Gastrocnemius medialis (tissue), 4 donors: ENCODE measurements around the gene NUDT6. TPM values are rescaled to one million over a fixed set of nuclear protein-coding genes. Genes with fewer than 3 reads are reported as not detected.
A peak's percentile ranks its signal among the peaks of the same experiment; 100 is the strongest.

ENCODE experiments used
- ATAC-seq, 2 donors: fragments of 150-250 bp; one replicate each; pipeline ENCODE4 v1.9.1; 2016
- DNase-seq, 2 donors: peaks; one replicate each; pipeline ENCODE4 v3.0.0-alpha.2; 2019
- H3K27ac ChIP-seq, 4 donors: fragments of 200-600 bp; sonication (generic); 1 replicate in 1 of 4; 2 replicates in 3 of 4; pipeline ENCODE4 v1.5.1; 2016 to 2018; ENCODE audit warnings: mild to moderate bottlenecking in 2 of 4, moderate library complexity in 1 of 4
- H3K27me3 ChIP-seq, 3 donors: fragments of 200-600 bp; sonication (generic) in 2 of 3; 1 replicate in 1 of 3; 2 replicates in 2 of 3; pipeline versions ENCODE4 v1.5.1 to v1.6.0; 2016 to 2019; ENCODE audit warnings: mild to moderate bottlenecking in 1 of 3, moderate library complexity in 1 of 3
- H3K36me3 ChIP-seq, 2 donors: fragments of 200-600 bp; sonication (generic) in 1 of 2; one replicate each; pipeline ENCODE4 v1.5.1; 2017 to 2018
- H3K4me1 ChIP-seq, 2 donors: fragments of 200-600 bp; sonication (generic) in 1 of 2; one replicate each; pipeline ENCODE4 v1.5.1; 2016 to 2017; ENCODE audit warnings: mild to moderate bottlenecking in 2 of 2
- H3K4me3 ChIP-seq, 4 donors: fragments of 200-600 bp; sonication (generic) in 3 of 4; 1 replicate in 1 of 4; 2 replicates in 3 of 4; pipeline ENCODE4 v1.5.1; 2016 to 2019; ENCODE audit warnings: mild to moderate bottlenecking in 2 of 4
- H3K9me3 ChIP-seq, 3 donors: fragments of 200-600 bp; sonication (generic) in 2 of 3; 1 replicate in 1 of 3; 2 replicates in 2 of 3; pipeline ENCODE4 v1.5.1; 2016 to 2019
- POLR2A ChIP-seq, 2 donors: fragments of 450-650 bp; IDR thresholded peaks; one replicate each; pipeline ENCODE4 v1.6.1; 2017; ENCODE audit warnings: antibody characterized with exemption in 2 of 2, mild to moderate bottlenecking in 2 of 2, moderate library complexity in 2 of 2
- in situ Hi-C, 4 donors: fragments of 200-750 bp; cut with MboI; loops; one replicate each; pipeline versions ENCODE4 v1.15.0 to v1.8.0; 2017; ENCODE audit warnings: low sequenced_read_pairs in 4 of 4
- intact Hi-C: fragments of 100-400 bp; cut with DNase I; formaldehyde crosslinking; loops from one replicate; pipeline ENCODE4 v1.15.1; 2023; ENCODE audit warnings: low total_unique reads
- total RNA-seq, 4 donors: library from RNA; depleted of rRNA; stranded (reverse); fragments of >200 nt; gene quantifications; one replicate each; pipeline versions ENCODE4 v1.1.0 to v1.2.3, GENCODE V29; 2016
- TF ChIP-seq, protein P1 (sequence below), 5 experiments: fragments of 450-650 bp in 3 of 5; fragments of 200-600 bp in 2 of 5; sonication (generic) in 2 of 5; IDR thresholded peaks in 4 of 5; conservative IDR thresholded peaks in 1 of 5; 1 replicate in 4 of 5; 2 replicates in 1 of 5; pipeline ENCODE4 v1.5.1; 2016 to 2019; ENCODE audit warnings: antibody characterized with exemption in 5 of 5, mild to moderate bottlenecking in 3 of 5, moderate library complexity in 3 of 5

NUDT6 gene
- total RNA-seq, 4 donors from 2014 or later = 2.0 to 4.0 (median 2.6) TPM

- Histone ChIP-seq H3K27ac (no peak overlapping the region), H3K4me1 (no peaks in the 10 kb centered on the region), H3K27me3 (no peaks in the 10 kb centered on the region), H3K9me3 (no peaks in the 10 kb centered on the region), H3K36me3 (peaks cover 0 to 11% of the 10 kb centered on the region in 2 donors), H3K4me3 (no peak overlapping the region)
- in situ Hi-C loops (loop anchor here in 1 of 4 donors (10.0 kb wide), 1 partner anchor 160 kb away; no protein-coding TSS in a partner anchor), intact Hi-C loops (no loop called here)
- no peak for DNase-seq
- TF ChIP-seq, protein P1, sequence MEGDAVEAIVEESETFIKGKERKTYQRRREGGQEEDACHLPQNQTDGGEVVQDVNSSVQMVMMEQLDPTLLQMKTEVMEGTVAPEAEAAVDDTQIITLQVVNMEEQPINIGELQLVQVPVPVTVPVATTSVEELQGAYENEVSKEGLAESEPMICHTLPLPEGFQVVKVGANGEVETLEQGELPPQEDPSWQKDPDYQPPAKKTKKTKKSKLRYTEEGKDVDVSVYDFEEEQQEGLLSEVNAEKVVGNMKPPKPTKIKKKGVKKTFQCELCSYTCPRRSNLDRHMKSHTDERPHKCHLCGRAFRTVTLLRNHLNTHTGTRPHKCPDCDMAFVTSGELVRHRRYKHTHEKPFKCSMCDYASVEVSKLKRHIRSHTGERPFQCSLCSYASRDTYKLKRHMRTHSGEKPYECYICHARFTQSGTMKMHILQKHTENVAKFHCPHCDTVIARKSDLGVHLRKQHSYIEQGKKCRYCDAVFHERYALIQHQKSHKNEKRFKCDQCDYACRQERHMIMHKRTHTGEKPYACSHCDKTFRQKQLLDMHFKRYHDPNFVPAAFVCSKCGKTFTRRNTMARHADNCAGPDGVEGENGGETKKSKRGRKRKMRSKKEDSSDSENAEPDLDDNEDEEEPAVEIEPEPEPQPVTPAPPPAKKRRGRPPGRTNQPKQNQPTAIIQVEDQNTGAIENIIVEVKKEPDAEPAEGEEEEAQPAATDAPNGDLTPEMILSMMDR (IDR thresholded peaks at IDR 0.05 in 4 of 5, conservative IDR thresholded peaks at IDR 0.05 in 1 of 5) = peak in 2 of 5 experiments; percentile 10 to 24
- TF ChIP-seq POLR2A (IDR thresholded peaks at IDR 0.05) = no peak
- ATAC-seq = no peak
These were observed 8.0 kb downstream of the NUDT6 start for GRCh38 chr4:122914292-122914904.

DNA sequence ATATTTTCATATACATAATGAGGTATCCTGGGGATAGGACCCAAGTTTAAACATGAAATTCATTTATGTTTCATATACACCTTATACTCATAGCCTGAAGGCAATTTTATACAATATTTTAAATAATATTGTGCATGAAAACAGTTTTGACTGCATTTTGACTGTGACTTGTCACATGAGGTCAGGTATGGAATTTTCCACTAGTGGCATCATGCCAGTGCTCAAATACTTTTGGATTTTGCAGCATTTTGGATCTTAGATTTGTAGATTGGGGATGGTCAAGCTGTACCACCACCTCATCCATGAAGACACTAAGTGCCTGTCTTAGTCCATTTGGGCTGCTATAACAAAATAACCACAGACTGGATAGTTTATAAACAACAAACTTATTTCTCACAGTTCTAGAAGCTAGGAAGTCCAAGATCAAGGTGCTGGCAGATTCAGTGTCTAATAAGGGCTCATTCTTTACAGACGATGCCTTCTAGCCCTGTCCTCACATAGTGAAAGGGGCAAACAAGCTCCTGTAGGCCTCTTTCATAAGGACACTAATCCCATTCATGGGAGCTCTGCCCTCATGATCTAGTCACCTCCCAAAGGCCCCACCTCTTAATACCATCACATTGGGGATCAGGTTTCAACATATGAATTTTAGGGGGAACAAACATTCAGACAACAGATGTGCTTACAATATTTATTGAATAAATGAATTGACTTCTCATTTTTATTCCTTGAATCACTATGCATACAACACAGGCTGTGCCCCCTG lies 9.4 kb downstream of the NUDT6 start:
- intact Hi-C loops = no loop called here
- H3K4me1 ChIP-seq = no peaks in the 10 kb centered on the region
- no peaks in the 10 kb centered on the region for H3K9me3 ChIP-seq
- in situ Hi-C loops = loop anchor here in 1 of 4 donors (10.0 kb wide), 1 partner anchor 158 kb away; no protein-coding TSS in a partner anchor
- peaks cover 0 to 11% of the 10 kb centered on the region in 2 donors for H3K36me3 ChIP-seq
- TF ChIP-seq, protein P1 (IDR thresholded peaks at IDR 0.05 in 4 of 5, conservative IDR thresholded peaks at IDR 0.05 in 1 of 5) = no peak
- TF ChIP-seq POLR2A (IDR thresholded peaks at IDR 0.05) = no peak
- ATAC-seq (no peak), DNase-seq (no peak)
- no peak overlapping the region for H3K27ac ChIP-seq
- H3K27me3 ChIP-seq = no peaks in the 10 kb centered on the region
- H3K4me3 ChIP-seq = no peak overlapping the region

GRCh38 chr4:122911588-122911987 lies 10.8 kb downstream of the NUDT6 start:
- no peaks in the 10 kb centered on the region for H3K4me1 ChIP-seq
- no peak overlapping the region for H3K4me3 ChIP-seq
- DNase-seq (no peak), ATAC-seq (no peak)
- TF ChIP-seq POLR2A (IDR thresholded peaks at IDR 0.05) = no peak
- TF ChIP-seq, protein P1 (IDR thresholded peaks at IDR 0.05 in 4 of 5, conservative IDR thresholded peaks at IDR 0.05 in 1 of 5) = no peak
- intact Hi-C loops = no loop called here
- no peak overlapping the region for H3K27ac ChIP-seq
- peaks cover 0 to 11% of the 10 kb centered on the region in 2 donors for H3K36me3 ChIP-seq
- in situ Hi-C loops = loop anchor here in 1 of 4 donors (10.0 kb wide), 1 partner anchor 157 kb away; no protein-coding TSS in a partner anchor
- no peaks in the 10 kb centered on the region for H3K9me3 ChIP-seq
- no peaks in the 10 kb centered on the region for H3K27me3 ChIP-seq

DNA sequence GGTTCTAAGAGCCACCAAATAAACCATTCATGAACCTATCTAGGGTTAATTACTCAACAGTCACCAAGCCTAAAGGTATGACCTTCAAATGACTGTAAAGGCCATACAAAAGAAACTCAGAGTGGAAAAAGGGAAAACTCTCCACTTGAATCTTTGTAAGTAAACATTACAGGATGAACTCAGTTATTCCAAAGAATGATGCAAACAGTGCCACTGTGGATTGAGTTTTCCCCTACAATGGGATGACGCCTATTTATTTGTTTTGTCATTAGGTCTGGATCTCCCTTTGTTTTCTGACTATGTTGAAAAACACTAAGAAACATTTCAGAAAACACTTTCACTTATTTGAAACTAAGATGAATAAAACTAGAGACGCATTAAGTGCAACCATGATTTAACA lies 12.7 kb downstream of the NUDT6 start:
- peaks cover 0 to 2% of the 10 kb centered on the region in 2 donors for H3K36me3 ChIP-seq
- TF ChIP-seq, protein P1 (IDR thresholded peaks at IDR 0.05 in 4 of 5, conservative IDR thresholded peaks at IDR 0.05 in 1 of 5) = no peak

More for the DNA sequence above, 12.7 kb downstream of the NUDT6 start:
- H3K9me3 ChIP-seq = no peaks in the 10 kb centered on the region
- DNase-seq = no peak
- H3K4me1 ChIP-seq = no peaks in the 10 kb centered on the region
- H3K27me3 ChIP-seq = no peaks in the 10 kb centered on the region
- no peak overlapping the region for H3K4me3 ChIP-seq
- no peak overlapping the region for H3K27ac ChIP-seq
- ATAC-seq = no peak
- intact Hi-C loops = no loop called here
- in situ Hi-C loops = loop anchor here in 1 of 4 donors (10.0 kb wide), 1 partner anchor 155 kb away; no protein-coding TSS in a partner anchor
